Measurements from ENCODE around the gene GCNT2.
"Not testable (repeated sequence)": the region's sequence is repeated elsewhere in the genome, so short reads cannot be mapped to it uniquely, and the experiment has no call there.

GCNT2 gene

DNA sequence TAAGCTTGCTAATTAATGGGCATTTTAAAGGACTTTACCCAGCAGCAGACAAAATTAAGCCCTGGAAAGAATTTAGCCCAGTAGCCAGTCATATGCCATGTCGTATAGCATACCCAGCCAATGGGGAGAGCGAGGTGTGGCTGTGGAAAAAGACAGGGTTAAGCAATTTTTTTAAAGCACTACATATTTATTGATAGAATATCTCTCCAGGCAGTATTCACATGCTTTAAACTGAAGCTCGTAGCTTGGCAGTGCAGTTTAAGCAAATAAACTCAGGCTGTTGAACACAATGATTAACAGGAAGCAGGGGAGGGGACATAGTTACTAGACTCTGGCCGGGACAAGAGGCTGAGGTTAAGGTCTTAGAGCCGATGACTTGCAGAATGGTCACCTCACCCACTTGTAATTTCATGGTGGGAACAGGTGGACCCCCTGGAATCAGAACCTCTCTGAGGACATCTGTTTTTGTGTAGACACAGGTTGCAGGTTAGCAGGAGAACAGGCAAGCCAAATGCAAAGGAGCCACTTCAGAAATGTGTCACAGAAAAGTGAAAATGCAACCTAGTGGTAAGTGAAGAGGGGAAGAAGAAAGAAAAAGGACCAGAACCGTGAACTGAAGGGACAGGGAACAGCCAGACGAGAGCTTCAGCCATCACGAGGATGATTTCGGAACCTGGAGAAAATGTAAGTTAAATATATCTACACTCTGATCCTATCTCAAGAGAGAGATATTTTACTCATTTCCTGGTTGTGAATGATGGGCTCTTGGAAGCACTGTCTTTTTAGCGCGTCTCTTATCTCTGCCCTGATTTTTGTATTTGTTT is 7.2 kb downstream of the GCNT2 start:
- Histone ChIP-seq H3K27me3 (ENCODE audit: insufficient read depth, insufficient read length) (no peaks in the 10 kb centered on the region), H3K4me1 (ENCODE audit: insufficient read depth, insufficient read length) (peaks cover 2% of the 10 kb centered on the region), H3K9ac (ENCODE audit: insufficient read length, low read depth) (no peak overlapping the region), H3K9me3 (ENCODE audit: insufficient read depth, low read length) (no peaks in the 10 kb centered on the region), H3K4me3 (ENCODE audit: insufficient read length, low read depth) (no peak overlapping the region), H3K36me3 (ENCODE audit: insufficient read depth, insufficient read length, low read length) (peaks cover 7% of the 10 kb centered on the region)
- DNase-seq (ENCODE audit: low read depth, low spot score), result no peak
- TF ChIP-seq YY1 (IDR thresholded peaks at IDR 0.05; ENCODE audit: insufficient read depth, insufficient read length) (no peak), SUZ12 (IDR thresholded peaks at IDR 0.05; ENCODE audit: extremely low read depth, insufficient read depth, insufficient read length) (no peak), ZNF274 (IDR thresholded peaks at IDR 0.05; ENCODE audit: low read depth, low read length) (no peak)

DNA sequence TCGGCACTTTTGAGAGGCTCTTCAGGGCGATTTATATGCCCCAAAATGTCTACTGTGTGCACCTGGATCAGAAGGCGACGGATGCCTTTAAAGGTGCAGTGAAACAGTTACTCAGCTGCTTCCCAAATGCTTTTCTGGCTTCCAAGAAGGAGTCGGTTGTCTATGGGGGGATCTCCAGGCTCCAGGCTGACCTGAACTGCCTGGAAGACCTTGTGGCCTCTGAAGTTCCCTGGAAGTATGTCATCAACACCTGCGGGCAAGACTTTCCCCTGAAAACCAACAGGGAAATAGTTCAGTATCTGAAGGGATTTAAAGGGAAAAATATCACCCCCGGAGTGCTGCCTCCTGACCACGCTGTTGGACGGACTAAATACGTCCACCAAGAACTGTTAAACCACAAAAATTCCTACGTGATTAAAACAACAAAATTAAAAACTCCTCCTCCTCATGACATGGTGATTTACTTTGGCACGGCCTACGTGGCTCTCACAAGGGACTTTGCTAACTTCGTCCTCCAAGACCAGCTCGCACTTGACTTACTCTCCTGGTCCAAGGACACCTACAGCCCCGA is 8.2 kb downstream of the GCNT2 start:
- H3K27me3 ChIP-seq (ENCODE audit: insufficient read depth, insufficient read length), result no peaks in the 10 kb centered on the region
- H3K36me3 ChIP-seq (ENCODE audit: insufficient read depth, insufficient read length, low read length), result peaks cover 7% of the 10 kb centered on the region
- H3K4me3 ChIP-seq (ENCODE audit: insufficient read length, low read depth), result no peak overlapping the region
- no peaks in the 10 kb centered on the region for H3K9me3 ChIP-seq (ENCODE audit: insufficient read depth, low read length)
- no peak overlapping the region for H3K9ac ChIP-seq (ENCODE audit: insufficient read length, low read depth)
- no peak for TF ChIP-seq YY1 (IDR thresholded peaks at IDR 0.05; ENCODE audit: insufficient read depth, insufficient read length)
- peaks cover 2% of the 10 kb centered on the region for H3K4me1 ChIP-seq (ENCODE audit: insufficient read depth, insufficient read length)
- DNase-seq (ENCODE audit: low read depth, low spot score), result no peak

DNA sequence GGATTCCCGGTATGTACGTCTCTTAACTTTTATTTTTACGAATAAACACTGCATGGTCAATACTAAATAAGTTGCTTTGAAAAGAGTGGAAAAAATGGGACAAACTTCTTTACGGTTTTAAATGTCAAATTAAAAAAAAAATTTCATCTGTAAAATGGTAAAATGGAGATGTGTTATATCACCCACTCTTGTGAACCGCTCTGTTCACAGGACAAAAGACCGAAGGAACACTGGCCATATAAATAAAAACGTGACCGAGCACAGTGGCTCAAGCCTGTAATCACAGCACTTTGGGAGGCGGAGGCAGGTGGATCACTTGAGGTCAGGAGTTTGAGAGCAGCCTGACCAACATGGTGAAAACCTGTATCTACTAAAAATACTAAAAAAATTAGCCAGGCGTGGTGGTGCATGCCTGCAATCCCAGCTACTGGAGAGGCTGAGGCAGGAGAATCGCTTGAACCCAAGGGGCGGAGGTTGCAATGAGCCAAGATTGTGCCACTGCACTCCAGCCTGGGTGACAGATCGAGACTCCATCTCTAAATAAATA is 8.8 kb downstream of the GCNT2 start:
- H3K4me1 ChIP-seq (ENCODE audit: insufficient read depth, insufficient read length); H3K9me3 ChIP-seq (ENCODE audit: insufficient read depth, low read length); H3K9ac ChIP-seq (ENCODE audit: insufficient read length, low read depth); DNase-seq (ENCODE audit: low read depth, low spot score); H3K27me3 ChIP-seq (ENCODE audit: insufficient read depth, insufficient read length); H3K4me3 ChIP-seq (ENCODE audit: insufficient read length, low read depth); H3K36me3 ChIP-seq (ENCODE audit: insufficient read depth, insufficient read length, low read length): not testable (repeated sequence)

DNA sequence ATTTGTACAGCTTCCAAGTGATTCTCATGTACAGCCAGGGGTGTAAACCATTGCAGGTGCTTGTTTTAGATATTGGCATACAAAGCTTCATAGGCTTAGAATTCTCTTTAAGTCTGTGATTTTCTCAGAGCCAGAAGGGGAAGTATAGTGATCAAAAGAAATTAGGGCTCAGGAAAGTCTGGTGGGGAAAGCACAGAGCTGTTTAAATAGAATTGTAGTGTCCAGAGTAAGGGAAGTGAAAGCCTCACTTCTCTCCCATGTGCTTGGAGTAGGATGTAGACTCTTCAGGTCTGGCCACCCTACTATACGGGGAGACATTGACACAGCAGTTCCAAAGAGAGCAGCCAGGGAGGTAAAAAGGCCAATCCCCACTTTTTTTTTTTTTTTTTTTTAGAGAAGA is 10.4 kb downstream of the GCNT2 start:
- no peak overlapping the region for H3K9ac ChIP-seq (ENCODE audit: insufficient read length, low read depth)
- H3K9me3 ChIP-seq (ENCODE audit: insufficient read depth, low read length), result no peaks in the 10 kb centered on the region
- no peak overlapping the region for H3K4me3 ChIP-seq (ENCODE audit: insufficient read length, low read depth)
- H3K27me3 ChIP-seq (ENCODE audit: insufficient read depth, insufficient read length), result no peaks in the 10 kb centered on the region
- no peak for DNase-seq (ENCODE audit: low read depth, low spot score)
- H3K4me1 ChIP-seq (ENCODE audit: insufficient read depth, insufficient read length), result peaks cover 2% of the 10 kb centered on the region
- no peak for TF ChIP-seq SUZ12 (IDR thresholded peaks at IDR 0.05; ENCODE audit: extremely low read depth, insufficient read depth, insufficient read length)
- no peak for TF ChIP-seq ZNF274 (IDR thresholded peaks at IDR 0.05; ENCODE audit: low read depth, low read length)
- no peak for TF ChIP-seq YY1 (IDR thresholded peaks at IDR 0.05; ENCODE audit: insufficient read depth, insufficient read length)
- peaks cover 7% of the 10 kb centered on the region for H3K36me3 ChIP-seq (ENCODE audit: insufficient read depth, insufficient read length, low read length)

DNA sequence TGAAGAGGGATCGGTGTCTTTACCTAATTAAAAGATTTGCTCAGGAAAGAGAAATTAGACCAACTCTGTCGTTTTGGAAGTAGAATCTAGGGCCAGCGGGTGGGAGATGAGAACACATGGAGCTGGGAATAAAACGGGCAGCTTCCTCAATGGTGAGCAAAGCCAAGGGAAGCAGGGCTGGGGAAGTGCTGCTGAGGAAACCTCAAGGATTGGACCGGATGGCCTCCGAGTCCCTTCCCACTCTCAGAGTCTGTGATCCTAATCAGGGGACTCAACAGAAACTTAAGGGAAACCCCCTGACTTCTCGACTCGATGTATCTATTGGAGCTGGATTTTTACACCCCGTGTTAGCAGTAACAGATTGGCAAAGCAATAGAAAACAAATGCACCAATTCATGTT is 10.8 kb downstream of the GCNT2 start:
- Histone ChIP-seq H3K4me1 (ENCODE audit: insufficient read depth, insufficient read length) (peaks cover 2% of the 10 kb centered on the region), H3K4me3 (ENCODE audit: insufficient read length, low read depth) (no peak overlapping the region), H3K27me3 (ENCODE audit: insufficient read depth, insufficient read length) (no peaks in the 10 kb centered on the region), H3K36me3 (ENCODE audit: insufficient read depth, insufficient read length, low read length) (peaks cover 7% of the 10 kb centered on the region), H3K9me3 (ENCODE audit: insufficient read depth, low read length) (no peaks in the 10 kb centered on the region), H3K9ac (ENCODE audit: insufficient read length, low read depth) (no peak overlapping the region)
- TF ChIP-seq ZNF274 (IDR thresholded peaks at IDR 0.05; ENCODE audit: low read depth, low read length) (no peak), SUZ12 (IDR thresholded peaks at IDR 0.05; ENCODE audit: extremely low read depth, insufficient read depth, insufficient read length) (no peak), YY1 (IDR thresholded peaks at IDR 0.05; ENCODE audit: insufficient read depth, insufficient read length) (no peak)
- no peak for DNase-seq (ENCODE audit: low read depth, low spot score)

DNA sequence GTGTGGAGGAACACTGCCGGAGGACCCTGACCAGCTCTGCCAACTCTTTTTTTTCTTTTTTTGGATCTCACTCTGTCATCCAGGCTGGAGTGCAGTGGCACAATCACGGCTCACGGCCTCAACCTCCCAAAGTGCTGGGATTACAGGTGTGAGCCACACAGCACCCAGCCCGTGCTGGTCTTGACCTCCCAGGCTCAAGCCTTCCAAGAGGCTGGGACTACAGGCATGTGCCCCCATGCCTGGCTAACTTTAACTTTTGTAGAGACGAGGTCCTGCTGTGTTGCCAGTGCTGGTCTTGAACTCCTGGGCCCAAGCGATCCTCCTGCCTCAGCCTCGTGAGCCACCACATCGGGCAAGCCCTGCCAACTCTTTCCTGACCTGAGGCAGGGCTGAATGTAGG is 11.2 kb downstream of the GCNT2 start:
- no peaks in the 10 kb centered on the region for H3K9me3 ChIP-seq (ENCODE audit: insufficient read depth, low read length)
- TF ChIP-seq YY1 (IDR thresholded peaks at IDR 0.05; ENCODE audit: insufficient read depth, insufficient read length), result no peak
- no peak for TF ChIP-seq SUZ12 (IDR thresholded peaks at IDR 0.05; ENCODE audit: extremely low read depth, insufficient read depth, insufficient read length)
- TF ChIP-seq ZNF274 (IDR thresholded peaks at IDR 0.05; ENCODE audit: low read depth, low read length), result no peak
- H3K36me3 ChIP-seq (ENCODE audit: insufficient read depth, insufficient read length, low read length), result peaks cover 7% of the 10 kb centered on the region
- H3K4me3 ChIP-seq (ENCODE audit: insufficient read length, low read depth), result no peak overlapping the region
- peaks cover 2% of the 10 kb centered on the region for H3K4me1 ChIP-seq (ENCODE audit: insufficient read depth, insufficient read length)
- H3K27me3 ChIP-seq (ENCODE audit: insufficient read depth, insufficient read length), result no peaks in the 10 kb centered on the region
- no peak for DNase-seq (ENCODE audit: low read depth, low spot score)
- H3K9ac ChIP-seq (ENCODE audit: insufficient read length, low read depth), result no peak overlapping the region

DNA sequence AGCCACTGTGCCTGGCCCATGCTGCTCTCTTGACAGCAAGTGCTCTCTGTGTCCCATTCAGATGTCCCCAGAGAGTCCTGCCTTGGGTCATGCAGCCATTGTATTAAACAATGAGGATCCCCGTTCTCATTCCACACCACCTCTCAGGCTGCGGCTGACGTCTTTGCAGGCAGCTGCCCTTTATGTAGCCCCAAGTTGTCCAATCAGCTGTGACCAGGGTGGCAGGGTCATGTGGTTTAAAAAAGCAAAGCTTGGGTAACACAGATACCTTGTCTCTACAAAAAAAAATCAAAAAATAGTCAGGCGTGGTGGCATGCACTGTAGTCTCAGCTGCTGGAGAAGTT is 13.2 kb downstream of the GCNT2 start:
- peaks cover 2% of the 10 kb centered on the region for H3K36me3 ChIP-seq (ENCODE audit: insufficient read depth, insufficient read length, low read length)
- no peak for TF ChIP-seq SUZ12 (IDR thresholded peaks at IDR 0.05; ENCODE audit: extremely low read depth, insufficient read depth, insufficient read length)
- no peak for TF ChIP-seq ZNF274 (IDR thresholded peaks at IDR 0.05; ENCODE audit: low read depth, low read length)
- no peak for TF ChIP-seq YY1 (IDR thresholded peaks at IDR 0.05; ENCODE audit: insufficient read depth, insufficient read length)
- no peak for DNase-seq (ENCODE audit: low read depth, low spot score)
- no peak overlapping the region for H3K4me3 ChIP-seq (ENCODE audit: insufficient read length, low read depth)
- no peaks in the 10 kb centered on the region for H3K9me3 ChIP-seq (ENCODE audit: insufficient read depth, low read length)
- no peaks in the 10 kb centered on the region for H3K27me3 ChIP-seq (ENCODE audit: insufficient read depth, insufficient read length)
- no peak overlapping the region for H3K9ac ChIP-seq (ENCODE audit: insufficient read length, low read depth)
- H3K4me1 ChIP-seq (ENCODE audit: insufficient read depth, insufficient read length), result no peaks in the 10 kb centered on the region
